HG03103 (cell line): ENCODE results near the gene TNXB.
"Not testable (repeated sequence)": the region's sequence is repeated elsewhere in the genome, so short reads cannot be mapped to it uniquely, and the experiment has no call there.

Experiments
- ATAC-seq: cut with Tn5 transposase; IDR thresholded peaks from one replicate; pipeline ENCODE4 v1.9.1; 2021; ENCODE audit warnings: low read depth; ENCODE audit not compliant: unreplicated experiment

The TNXB gene

GRCh38 chr6:32113386-32114352 lies 4.5 kb upstream of the TNXB start:
- no peak for ATAC-seq

- no peak for ATAC-seq
These were observed 3.4 kb upstream of the TNXB start for GRCh38 chr6:32112431-32112980.

- ATAC-seq: no peak
These were observed 2.4 kb upstream of the TNXB start for GRCh38 chr6:32111424-32112066.

GRCh38 chr6:32110632-32111031 lies 1.5 kb upstream of the TNXB start:
- ATAC-seq: no peak

DNA sequence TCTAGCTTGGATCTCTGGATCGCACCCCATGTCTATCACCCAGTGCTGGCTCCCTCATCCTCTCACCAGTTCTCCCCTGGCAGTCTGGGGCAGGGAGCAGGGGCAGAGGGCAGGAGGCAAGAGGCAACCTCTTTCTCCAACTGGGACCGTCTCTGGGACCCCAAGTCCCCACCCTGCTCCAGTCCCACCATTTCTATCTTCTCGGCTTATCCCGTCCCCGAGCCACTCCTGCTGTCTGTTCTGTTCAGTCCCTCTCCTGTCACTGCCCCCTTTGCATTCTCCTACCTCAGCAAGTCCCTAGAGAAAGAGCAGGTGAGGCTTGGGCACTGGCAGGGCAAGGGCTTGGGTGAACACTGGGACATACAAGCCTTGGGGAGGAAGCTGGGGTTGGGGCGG lies 625 bp upstream of the TNXB start:
- no peak for ATAC-seq

- no peak for ATAC-seq
These were observed 418 bp downstream of the TNXB start for GRCh38 chr6:32108727-32109113.

- no peak for ATAC-seq
These were observed 977 bp downstream of the TNXB start for GRCh38 chr6:32108094-32108627.

GRCh38 chr6:32107406-32107805 lies 1.7 kb downstream of the TNXB start:
- ATAC-seq: no peak

GRCh38 chr6:32105433-32105832 lies 3.7 kb downstream of the TNXB start:
- ATAC-seq: no peak

- no peak for ATAC-seq
These were observed 6.9 kb downstream of the TNXB start for GRCh38 chr6:32102255-32102654.

GRCh38 chr6:32100251-32100650 lies 8.9 kb downstream of the TNXB start:
- not testable (repeated sequence) for ATAC-seq

- no peak for ATAC-seq
These were observed 11.8 kb downstream of the TNXB start for GRCh38 chr6:32097364-32097763.

DNA sequence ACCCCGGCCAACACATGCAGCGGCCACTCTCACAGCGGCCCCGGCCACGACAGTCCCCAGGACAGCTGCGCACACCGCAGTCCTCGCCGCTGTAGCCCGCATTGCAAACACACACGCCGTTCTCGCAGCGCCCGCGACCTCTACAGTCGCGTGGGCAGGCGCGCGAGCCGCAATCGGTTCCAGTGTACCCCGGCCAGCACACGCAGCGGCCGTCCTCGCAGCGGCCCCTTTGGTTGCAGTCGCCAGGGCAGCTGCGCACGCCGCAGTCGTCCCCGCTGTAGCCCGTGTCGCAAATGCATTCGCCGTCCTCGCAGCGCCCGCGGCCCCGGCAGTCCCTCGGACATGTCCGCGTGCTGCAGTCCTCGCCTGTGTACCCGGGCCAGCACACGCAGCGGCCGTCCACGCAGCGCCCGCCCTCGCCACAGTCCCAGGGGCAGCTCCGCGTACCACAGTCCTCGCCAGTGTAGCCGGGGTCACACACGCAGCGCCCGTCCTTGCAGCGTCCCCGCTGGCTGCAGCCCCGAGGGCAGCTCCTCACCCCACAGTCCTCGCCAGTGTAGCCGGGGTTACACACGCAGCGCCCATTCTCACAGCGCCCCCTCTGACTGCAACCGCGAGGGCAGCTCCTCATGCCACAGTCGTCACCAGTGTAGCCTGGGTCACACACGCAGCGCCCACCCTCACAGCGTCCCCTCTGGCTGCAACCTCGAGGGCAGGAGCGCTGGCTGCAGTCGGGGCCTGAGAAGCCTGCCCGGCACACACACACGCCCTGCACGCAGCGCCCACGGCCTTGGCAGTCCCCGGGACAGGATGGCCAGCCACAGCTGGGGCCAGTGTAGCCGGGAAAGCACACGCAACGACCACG lies 12.5 kb downstream of the TNXB start:
- ATAC-seq: no peak

- ATAC-seq: no peak
These were observed 13.1 kb downstream of the TNXB start for GRCh38 chr6:32096087-32096393.

DNA sequence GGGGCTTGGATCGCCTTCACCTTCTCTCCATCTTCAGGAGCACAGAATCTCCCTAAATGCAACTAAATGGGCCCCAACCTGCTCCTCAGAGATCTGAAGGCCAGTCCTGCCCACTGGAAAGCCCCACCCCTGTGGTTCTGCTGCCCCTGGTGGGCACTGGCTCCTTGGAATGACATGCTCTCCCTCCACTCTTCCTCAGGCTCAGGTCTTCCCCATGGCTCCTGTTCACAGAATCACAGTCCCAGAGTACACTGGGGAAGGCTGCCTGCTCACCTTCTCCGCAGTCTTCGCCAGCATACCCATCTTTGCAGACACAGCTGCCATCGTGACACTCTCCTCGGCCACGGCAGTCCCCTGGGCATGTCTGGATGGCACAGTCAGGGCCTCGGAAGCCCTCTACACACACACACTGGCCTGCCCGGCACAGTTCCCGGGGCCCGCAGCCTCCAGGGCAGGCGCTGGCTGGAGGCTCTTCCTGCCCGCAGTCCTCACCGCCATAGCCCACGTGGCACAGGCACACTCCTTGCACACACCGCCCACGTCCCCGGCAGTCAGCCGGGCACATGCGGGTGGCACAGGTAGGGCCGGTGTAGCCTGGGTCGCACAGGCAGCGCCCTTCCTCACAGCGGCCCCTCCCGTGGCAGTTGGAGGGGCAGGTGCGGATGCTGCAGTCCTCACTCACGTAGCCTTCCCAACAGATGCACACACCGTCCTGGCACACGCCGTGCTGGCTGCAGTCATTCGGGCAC lies 13.6 kb downstream of the TNXB start:
- ATAC-seq: no peak

- no peak for ATAC-seq
These were observed 16.2 kb downstream of the TNXB start for GRCh38 chr6:32092760-32093497.

- no peak for ATAC-seq
These were observed 19.9 kb downstream of the TNXB start for GRCh38 chr6:32089082-32089828.

- no peak for ATAC-seq
These were observed 20.6 kb downstream of the TNXB start for GRCh38 chr6:32088487-32089049.
